OCI-LY7 (cell line): Measurements from ENCODE around the gene TRIM29. TPM values are rescaled to one million over a fixed set of nuclear protein-coding genes. Genes with fewer than 3 reads are reported as not detected.

Experiments used
- BruUV-seq: library from RNA; stranded (reverse); fragments of 400-500 nt; replicated peaks from 2 replicates; lab custom pipeline; 2021; lab: Mats Ljungman, UMichigan
- CTCF ChIA-PET: fragments of 300-600 bp; sonication (Branson Sonifier 250); formaldehyde crosslinking; loops from one replicate; lab custom pipeline; 2022; ENCODE audit warnings: antibody characterized with exemption; ENCODE audit not compliant: unreplicated experiment; lab: Charles Lee
- POLR2A ChIA-PET: fragments of 300-600 bp; sonication (Branson Sonifier 250); formaldehyde crosslinking; loops from one replicate; lab custom pipeline; 2022; ENCODE audit warnings: antibody characterized with exemption; lab: Charles Lee
- DNase-seq: peaks from one replicate; pipeline ENCODE4 v3.0.0-alpha.2; 2015; ENCODE audit warnings: low spot score
- H2AFZ ChIP-seq: fragments of 200-600 bp; sonication (generic), shearing (Covaris generic); 2 replicates; pipeline ENCODE4 v1.6.1; 2014; ENCODE audit warnings: mild to moderate bottlenecking, antibody characterized with exemption, low read length, moderate library complexity
- H3K27ac ChIP-seq: fragments of 200-600 bp; sonication (generic); 2 replicates; pipeline ENCODE4 v1.5.1; 2014; ENCODE audit warnings: mixed run types, low read depth, mild to moderate bottlenecking, moderate library complexity, low read length, inconsistent platforms; ENCODE audit not compliant: poor library complexity, severe bottlenecking
- H3K36me3 ChIP-seq: fragments of 200-600 bp; sonication (generic); 2 replicates; pipeline ENCODE4 v1.6.1; 2014; ENCODE audit warnings: mild to moderate bottlenecking, antibody characterized with exemption, low read length, moderate library complexity, mixed read lengths; ENCODE audit not compliant: insufficient read depth
- H3K4me1 ChIP-seq: fragments of 200-600 bp; sonication (generic); 2 replicates; pipeline ENCODE4 v1.5.1; 2014; ENCODE audit warnings: mild to moderate bottlenecking, low read length; ENCODE audit not compliant: insufficient read depth, poor library complexity, severe bottlenecking
- H3K4me2 ChIP-seq: fragments of 200-600 bp; sonication (generic); 2 replicates; pipeline ENCODE4 v1.6.1; 2014; ENCODE audit warnings: mild to moderate bottlenecking, low read length
- H3K4me3 ChIP-seq: fragments of 200-600 bp; sonication (generic); 2 replicates; pipeline ENCODE4 v1.5.1; 2014; ENCODE audit warnings: mild to moderate bottlenecking, low read depth, low read length; ENCODE audit not compliant: poor library complexity, severe bottlenecking
- H3K79me2 ChIP-seq: fragments of 200-600 bp; sonication (generic); 2 replicates; pipeline ENCODE4 v1.6.1; 2016; ENCODE audit warnings: low read depth, mild to moderate bottlenecking, low read length, moderate library complexity, mixed read lengths; ENCODE audit not compliant: insufficient read depth
- H3K9me2 ChIP-seq: fragments of 200-600 bp; sonication (generic); 2 replicates; pipeline ENCODE4 v1.6.1; 2016; ENCODE audit warnings: mild to moderate bottlenecking, low read length, mixed read lengths; ENCODE audit not compliant: insufficient read depth
- H3K9me3 ChIP-seq: fragments of 200-600 bp; sonication (generic); 2 replicates; pipeline ENCODE4 v1.6.1; 2014; ENCODE audit warnings: mild to moderate bottlenecking, mixed run types, low read length, mixed read lengths
- H4K20me1 ChIP-seq: fragments of 200-600 bp; sonication (generic); 2 replicates; pipeline ENCODE4 v1.6.1; 2014; ENCODE audit warnings: mild to moderate bottlenecking, antibody characterized with exemption, low read length, moderate library complexity, mixed read lengths; ENCODE audit not compliant: insufficient read depth
- EZH2phosphoT487 ChIP-seq: fragments of 200-600 bp; sonication (generic); IDR thresholded peaks from 2 replicates; pipeline ENCODE4 v1.6.1; 2018; ENCODE audit warnings: low read depth, borderline replicate concordance, mild to moderate bottlenecking, mixed run types, antibody characterized with exemption, low read length, moderate library complexity, mixed read lengths
- intact Hi-C: fragments of 100-400 bp; cut with micrococcal nuclease; formaldehyde crosslinking; loops from one replicate; pipeline ENCODE4 v1.10.0; 2022; ENCODE audit not compliant: unreplicated experiment
- total RNA-seq, 2 experiments: library from RNA; depleted of rRNA in 1 of 2; stranded (reverse); fragments of >200 nt in 1 of 2; shearing (Covaris generic) in 1 of 2; gene quantifications; 2 replicates each; pipeline ENCODE4 v1.2.3, GENCODE V29; 2014 to 2022
- TF ChIP-seq, protein P1 (sequence below): fragments of 200-600 bp; sonication (generic); conservative IDR thresholded peaks from 2 replicates; pipeline ENCODE4 v1.5.1; 2014; ENCODE audit warnings: mild to moderate bottlenecking, antibody characterized with exemption, low read length, moderate library complexity, mixed read lengths

Gene TRIM29
- total RNA-seq, 2 experiments from 2014 or later, result not detected

DNA sequence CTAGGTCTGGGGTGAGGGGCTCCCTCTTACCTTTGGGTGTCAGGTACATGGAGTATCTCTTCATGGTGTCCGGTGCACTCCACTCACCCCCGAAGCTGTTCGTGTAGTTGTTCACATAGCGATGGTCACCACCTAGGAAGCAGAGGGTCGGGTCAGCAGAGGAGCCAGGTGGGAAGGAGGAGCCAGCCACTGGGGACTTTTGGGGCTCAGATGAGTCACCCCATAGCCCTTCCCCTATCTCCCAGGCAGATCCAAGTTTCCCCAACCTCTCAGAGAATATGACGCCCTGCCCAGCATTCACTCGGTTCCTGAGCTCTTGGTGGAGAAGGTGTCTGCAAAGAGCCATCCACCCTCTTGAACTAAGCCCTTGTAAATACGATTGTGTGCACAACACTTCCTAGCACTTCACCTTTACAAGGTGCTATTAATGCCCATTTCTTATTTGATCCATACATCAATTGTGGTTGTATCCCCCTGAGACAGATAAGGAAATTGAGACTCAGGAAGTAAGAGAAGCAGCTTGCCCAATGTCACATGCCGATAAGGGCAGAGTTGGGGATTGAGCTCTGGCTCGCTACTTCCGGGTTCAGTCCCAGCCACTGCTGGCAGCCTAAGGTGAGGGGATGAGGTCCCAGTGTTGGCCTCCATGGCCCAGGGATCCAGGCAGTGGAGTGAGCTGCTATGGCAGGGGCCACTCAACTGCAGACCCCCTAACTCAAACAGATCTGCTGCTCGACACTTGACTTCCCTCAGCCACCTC, 14.8 kb downstream of the TRIM29 start:
- Histone ChIP-seq H3K9me3 (no peaks in the 10 kb centered on the region), H2AFZ (no peak overlapping the region), H3K27ac (no peak overlapping the region), H3K9me2 (no peaks in the 10 kb centered on the region), H3K36me3 (no peaks in the 10 kb centered on the region), H3K4me1 (no peaks in the 10 kb centered on the region), H3K79me2 (no peaks in the 10 kb centered on the region), H4K20me1 (no peaks in the 10 kb centered on the region), H3K4me2 (no peak overlapping the region), H3K4me3 (no peak overlapping the region)
- TF ChIP-seq, protein P1, sequence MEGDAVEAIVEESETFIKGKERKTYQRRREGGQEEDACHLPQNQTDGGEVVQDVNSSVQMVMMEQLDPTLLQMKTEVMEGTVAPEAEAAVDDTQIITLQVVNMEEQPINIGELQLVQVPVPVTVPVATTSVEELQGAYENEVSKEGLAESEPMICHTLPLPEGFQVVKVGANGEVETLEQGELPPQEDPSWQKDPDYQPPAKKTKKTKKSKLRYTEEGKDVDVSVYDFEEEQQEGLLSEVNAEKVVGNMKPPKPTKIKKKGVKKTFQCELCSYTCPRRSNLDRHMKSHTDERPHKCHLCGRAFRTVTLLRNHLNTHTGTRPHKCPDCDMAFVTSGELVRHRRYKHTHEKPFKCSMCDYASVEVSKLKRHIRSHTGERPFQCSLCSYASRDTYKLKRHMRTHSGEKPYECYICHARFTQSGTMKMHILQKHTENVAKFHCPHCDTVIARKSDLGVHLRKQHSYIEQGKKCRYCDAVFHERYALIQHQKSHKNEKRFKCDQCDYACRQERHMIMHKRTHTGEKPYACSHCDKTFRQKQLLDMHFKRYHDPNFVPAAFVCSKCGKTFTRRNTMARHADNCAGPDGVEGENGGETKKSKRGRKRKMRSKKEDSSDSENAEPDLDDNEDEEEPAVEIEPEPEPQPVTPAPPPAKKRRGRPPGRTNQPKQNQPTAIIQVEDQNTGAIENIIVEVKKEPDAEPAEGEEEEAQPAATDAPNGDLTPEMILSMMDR, result no peak
- no peak for TF ChIP-seq EZH2phosphoT487
- CTCF ChIA-PET, result no interaction called here
- DNase-seq, result no peak
- POLR2A ChIA-PET, result no interaction called here
- intact Hi-C loops, result no loop called here
- no TSS peak for BruUV-seq

DNA sequence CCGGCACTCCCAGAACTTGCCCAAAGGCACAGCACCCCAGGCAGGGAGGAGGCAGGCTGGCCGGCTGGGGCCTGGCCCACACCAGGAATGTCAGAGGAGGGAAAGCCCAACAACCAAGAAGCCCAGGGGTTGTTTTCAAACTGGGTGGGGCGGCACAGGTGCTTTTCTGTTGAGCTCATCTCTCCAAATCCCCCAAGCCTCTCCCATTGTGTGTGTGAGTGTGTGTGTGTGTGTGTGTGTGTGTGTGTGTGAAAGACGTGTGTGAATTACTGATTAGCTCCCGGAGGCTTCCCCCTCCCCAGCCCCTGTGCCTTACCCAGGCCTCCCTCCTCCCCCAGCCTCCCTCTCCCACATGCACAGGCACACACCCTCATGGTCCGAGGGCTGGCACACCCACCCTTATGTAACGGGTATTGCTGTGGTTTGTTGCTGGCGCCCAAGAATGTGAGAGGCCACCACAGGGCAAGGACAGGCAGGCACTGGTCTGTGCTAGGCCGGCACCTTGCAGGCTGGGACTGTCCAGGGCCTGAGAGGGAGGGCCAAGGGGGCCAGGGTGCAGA, 15.9 kb downstream of the TRIM29 start:
- intact Hi-C loops, result no loop called here
- Histone ChIP-seq H3K4me2 (no peak overlapping the region), H3K79me2 (no peaks in the 10 kb centered on the region), H4K20me1 (no peaks in the 10 kb centered on the region), H3K9me2 (no peaks in the 10 kb centered on the region), H2AFZ (no peak overlapping the region), H3K4me3 (no peak overlapping the region), H3K36me3 (no peaks in the 10 kb centered on the region), H3K9me3 (no peaks in the 10 kb centered on the region), H3K27ac (no peak overlapping the region), H3K4me1 (no peaks in the 10 kb centered on the region)
- DNase-seq, result no peak
- no peak for TF ChIP-seq EZH2phosphoT487
- TF ChIP-seq, protein P1, result no peak
- ChIA-PET POLR2A (no interaction called here), CTCF (no interaction called here)
- no TSS peak for BruUV-seq

DNA sequence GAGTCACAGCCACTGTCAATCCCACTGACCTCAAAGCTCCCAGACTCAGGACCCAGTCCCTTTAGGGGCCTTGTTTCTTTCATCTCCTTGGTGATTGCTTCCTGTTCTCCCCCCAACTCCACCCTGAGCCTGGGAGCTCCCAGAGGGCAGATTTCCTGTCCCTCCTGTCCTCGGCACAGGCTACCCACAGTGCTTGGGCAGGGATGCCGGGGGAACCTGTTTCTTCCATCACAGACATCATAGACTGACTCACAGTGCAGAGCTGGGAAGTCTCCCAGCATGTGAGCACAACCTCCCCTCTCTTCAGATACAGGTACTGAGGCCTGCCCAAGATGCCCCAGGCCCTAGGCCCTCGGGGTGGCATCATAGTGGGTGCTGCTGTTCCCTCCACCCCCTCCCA, 16.6 kb downstream of the TRIM29 start:
- no peaks in the 10 kb centered on the region for H4K20me1 ChIP-seq
- H3K79me2 ChIP-seq, result no peaks in the 10 kb centered on the region
- no peak for TF ChIP-seq EZH2phosphoT487
- TF ChIP-seq, protein P1, result no peak
- H3K4me1 ChIP-seq, result no peaks in the 10 kb centered on the region
- H3K4me2 ChIP-seq, result no peak overlapping the region
- DNase-seq, result no peak
- no peaks in the 10 kb centered on the region for H3K36me3 ChIP-seq
- intact Hi-C loops, result no loop called here
- CTCF ChIA-PET, result no interaction called here
- H3K9me2 ChIP-seq, result no peaks in the 10 kb centered on the region
- no TSS peak for BruUV-seq
- no peak overlapping the region for H2AFZ ChIP-seq
- POLR2A ChIA-PET, result no interaction called here
- no peaks in the 10 kb centered on the region for H3K9me3 ChIP-seq
- H3K4me3 ChIP-seq, result no peak overlapping the region
- H3K27ac ChIP-seq, result no peak overlapping the region
